HG02885 (cell line): ENCODE data around the gene NOP56.

Experiments
- ATAC-seq: cut with Tn5 transposase; IDR thresholded peaks from one replicate; pipeline ENCODE4 v1.9.1; 2021; ENCODE audit warnings: mild to moderate bottlenecking; ENCODE audit not compliant: unreplicated experiment, poor library complexity

The NOP56 gene, protein sequence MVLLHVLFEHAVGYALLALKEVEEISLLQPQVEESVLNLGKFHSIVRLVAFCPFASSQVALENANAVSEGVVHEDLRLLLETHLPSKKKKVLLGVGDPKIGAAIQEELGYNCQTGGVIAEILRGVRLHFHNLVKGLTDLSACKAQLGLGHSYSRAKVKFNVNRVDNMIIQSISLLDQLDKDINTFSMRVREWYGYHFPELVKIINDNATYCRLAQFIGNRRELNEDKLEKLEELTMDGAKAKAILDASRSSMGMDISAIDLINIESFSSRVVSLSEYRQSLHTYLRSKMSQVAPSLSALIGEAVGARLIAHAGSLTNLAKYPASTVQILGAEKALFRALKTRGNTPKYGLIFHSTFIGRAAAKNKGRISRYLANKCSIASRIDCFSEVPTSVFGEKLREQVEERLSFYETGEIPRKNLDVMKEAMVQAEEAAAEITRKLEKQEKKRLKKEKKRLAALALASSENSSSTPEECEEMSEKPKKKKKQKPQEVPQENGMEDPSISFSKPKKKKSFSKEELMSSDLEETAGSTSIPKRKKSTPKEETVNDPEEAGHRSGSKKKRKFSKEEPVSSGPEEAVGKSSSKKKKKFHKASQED

DNA sequence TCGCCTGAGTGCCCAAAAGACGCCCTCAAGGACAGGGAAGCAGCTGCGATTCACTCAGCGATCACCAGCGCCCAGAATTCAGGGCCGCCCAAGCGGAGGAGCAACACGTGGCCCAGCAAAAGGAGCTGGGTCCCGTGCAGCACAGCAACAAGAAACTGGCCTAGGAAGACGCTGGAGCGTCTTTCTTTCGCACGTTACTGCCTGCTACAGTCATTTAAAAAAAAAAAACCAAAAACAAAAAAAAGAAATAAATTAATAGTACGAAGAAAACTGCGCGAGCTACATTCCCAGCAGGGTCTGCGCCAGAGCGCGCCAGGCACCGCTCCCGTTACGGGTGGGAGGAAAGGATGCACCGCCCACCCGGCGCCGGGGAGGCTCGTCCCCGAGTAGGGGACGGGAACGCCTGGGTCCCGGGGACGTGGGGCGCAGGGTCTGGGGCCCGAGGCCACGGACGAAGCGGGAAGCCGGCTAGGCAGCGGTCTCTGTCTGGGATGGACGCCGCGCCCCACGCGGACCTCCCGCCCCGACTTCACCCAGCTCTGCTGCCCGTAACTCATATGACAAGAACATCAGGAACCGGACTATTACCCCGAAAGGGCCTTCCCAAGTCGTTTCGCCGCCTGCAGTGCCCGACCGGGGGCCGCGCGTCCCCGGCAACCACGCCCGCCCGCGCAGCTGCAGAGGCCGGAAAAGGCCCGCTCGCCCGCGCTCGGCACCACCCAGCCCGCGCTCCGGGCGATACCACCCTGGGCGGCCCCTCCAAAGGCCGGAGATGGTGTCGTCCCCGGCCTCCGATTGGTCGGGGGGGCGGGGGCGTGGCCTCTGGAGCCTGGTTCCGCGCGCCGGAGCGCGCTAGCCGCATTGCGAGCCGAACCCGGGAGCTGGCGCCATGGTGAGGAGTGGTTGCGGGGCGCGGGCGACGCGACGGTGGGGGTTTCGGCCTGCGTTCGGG, at the start of gene NOP56:
TSS of gene NOP56 (plus strand) at position 861 of the 952 bp plus-strand sequence. CDS start at position 890, 29 bp downstream.
- ATAC-seq = peak; percentile 84

DNA sequence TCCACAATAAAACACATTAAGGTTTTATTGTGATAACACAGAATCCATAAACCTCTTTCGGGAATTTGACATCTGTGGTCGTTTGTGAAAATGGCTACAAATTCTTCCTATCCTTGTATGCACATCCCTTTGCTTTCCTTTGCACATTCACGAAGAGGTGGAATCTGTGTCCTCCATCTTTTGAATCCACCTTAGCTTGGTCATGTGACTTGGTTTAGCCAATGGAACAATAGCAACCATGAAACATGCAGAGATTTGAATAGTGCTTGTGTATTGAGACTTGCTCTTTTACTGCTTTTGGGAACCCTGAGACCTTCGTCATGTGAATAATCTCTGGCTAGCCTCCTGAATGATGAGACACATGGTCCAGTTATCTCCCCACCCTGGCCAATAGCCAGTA, 49.7 kb upstream of the NOP56 start:
- no peak for ATAC-seq

DNA sequence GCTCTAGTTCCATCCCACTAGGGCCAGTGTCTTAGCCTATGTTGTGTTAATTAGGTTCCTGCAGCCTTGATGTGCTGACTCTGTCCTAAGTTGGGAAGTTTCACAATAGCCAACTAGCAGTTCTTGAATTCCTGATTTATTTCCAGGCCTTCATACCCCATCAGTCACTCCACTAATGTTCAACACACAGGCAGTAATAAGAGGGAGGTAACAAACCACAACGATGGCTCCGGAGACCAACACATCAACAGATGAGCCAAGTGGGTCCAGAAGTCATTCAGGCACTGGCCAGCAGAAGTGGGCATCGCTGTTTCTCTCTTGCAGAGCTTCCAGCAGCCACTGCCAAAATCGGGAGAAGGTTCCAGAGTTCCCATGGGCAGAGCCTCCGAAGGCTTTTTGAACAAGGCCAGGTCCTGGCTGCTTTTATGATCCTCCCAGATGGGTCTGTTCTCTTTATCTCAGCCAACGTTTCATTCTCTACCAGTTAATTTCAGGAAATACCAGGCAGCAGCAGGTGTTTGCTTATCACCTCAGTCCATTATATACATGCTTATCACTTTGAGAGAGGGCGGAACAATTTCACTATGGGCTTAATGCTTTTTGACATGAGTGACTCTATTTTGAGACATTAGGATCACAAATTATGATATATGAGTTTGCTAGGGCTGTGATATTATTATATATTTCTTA, 48.5 kb upstream of the NOP56 start:
- no peak for ATAC-seq

DNA sequence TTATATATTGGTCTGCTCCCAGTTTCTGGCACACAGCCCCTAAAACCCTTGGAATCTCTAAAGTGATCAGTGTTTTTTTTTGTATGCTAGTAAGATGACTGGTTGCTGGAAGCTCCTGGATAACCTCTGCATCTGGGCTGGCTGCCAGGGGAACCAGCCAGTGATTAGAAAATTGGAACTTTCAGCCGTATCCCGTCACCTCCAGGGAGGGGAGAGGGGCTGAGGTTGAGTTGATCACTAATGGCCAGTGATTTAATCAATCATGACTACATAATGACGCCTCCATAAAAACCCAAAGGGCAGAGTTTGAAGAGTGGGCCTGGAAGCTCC, 48.0 kb upstream of the NOP56 start:
- ATAC-seq = no peak

DNA sequence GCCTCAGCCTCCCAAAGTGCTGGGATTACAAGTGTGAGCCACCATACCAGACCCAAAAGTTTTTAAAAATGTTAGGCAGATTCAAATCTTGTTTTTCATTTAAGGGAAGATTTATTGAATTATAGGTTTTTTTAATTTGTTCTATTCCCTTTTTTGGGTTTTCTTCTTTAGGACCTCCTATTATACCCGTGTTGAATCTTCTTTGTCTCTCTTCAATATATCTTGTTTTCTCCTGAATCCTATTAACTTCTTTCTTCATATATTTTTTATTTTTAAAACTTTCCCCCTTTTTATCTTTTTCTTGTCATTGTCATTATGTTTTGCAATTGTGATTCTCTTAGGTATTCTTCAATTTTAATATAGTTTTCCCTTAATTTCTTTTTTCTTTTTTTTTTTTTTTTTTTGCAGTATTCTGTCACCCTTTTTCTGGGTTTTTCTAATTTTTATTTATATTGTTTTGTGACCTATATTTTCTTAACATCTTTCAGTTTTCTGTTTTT, 45.9 kb upstream of the NOP56 start:
- ATAC-seq = no peak

DNA sequence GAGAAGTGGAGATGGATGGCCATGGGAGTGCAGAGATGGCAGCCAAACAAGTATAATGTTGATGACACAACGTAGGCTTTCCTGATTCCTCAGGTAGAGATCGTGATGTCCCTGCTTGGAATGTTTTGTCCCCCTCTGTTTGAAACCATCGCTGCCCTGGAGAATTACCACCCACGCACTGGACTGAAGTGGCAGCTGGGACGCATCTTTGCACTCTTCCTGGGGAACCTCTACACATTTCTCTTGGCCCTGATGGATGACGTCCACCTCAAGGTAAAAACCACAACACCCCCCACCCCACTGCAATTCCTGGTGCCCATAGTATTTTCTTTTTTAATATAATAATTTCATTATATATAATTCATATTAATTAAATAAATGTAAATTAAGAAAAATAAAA, 42.1 kb upstream of the NOP56 start:
- ATAC-seq = no peak

DNA sequence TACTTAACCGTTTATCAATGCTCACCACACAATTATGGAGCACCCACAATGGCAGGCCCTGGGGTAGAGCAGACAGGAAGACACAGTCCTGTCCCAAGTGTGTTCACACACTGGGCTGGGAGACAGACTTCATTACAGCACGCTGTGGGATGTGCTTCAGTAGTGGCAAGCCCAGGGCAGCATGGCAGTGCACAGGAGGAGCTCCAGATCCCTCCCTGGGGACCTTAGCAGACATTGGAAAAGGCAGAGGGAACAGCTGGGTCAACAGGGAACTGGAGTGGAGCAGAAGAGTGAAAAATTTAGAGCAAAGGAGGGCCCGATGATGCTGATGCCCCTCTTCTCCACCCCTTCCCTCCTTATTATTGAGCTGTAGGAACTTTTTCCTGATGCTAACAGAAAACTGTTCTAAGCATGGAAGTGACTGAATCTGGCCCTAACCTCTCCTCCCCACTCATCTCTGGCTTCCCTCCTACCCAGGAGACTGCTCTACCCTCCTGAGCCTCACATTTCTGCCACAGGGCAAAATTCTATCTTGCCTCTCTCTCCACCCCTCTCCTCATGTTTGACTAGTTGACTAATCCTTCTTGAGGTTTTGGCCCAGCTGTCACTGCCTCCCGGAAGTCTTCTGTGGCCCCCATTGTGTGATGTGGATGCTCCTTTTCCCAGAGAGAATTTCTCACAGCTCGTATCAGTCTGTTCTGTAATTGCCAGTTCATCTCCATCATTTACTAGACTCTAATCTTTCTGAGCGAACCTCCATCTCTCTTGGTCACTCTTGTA, 41.3 kb upstream of the NOP56 start:
- no peak for ATAC-seq

DNA sequence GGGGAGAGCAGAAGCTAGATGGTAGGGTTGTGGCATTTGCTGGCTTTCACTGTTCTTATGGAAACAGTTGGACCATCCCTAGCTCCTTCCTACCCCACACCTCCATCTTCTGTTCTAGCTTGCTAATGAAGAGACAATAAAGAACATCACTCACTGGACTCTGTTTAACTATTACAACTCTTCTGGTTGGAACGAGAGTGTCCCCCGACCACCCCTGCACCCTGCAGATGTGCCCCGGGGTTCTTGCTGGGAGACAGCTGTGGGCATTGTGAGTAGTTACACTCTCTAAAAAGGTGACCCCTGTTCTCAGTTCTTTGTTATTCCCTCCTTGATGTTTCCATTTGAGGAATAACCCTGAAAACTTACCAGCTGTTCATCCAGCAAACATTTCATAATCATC, 40.4 kb upstream of the NOP56 start:
- ATAC-seq = no peak

DNA sequence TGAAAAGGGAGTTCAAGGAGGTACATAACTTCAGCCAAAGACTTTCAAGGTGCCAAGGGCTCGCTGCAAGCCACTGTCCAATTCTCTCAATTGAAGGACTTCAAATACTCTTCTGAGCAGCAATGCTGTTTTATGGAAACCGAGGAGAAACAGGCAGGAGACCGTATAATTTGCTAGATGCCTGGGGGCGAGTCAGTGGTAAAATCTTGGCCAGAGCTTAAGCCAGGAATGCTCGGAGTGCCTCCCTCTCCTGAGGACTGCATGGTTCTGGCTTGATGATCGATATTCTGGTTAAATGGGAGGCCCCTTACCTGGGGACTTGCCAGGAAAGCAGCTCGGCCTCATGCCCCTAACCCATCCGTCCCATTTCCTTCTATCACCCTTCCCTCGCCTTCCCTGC, 35.8 kb upstream of the NOP56 start:
- ATAC-seq = no peak

DNA sequence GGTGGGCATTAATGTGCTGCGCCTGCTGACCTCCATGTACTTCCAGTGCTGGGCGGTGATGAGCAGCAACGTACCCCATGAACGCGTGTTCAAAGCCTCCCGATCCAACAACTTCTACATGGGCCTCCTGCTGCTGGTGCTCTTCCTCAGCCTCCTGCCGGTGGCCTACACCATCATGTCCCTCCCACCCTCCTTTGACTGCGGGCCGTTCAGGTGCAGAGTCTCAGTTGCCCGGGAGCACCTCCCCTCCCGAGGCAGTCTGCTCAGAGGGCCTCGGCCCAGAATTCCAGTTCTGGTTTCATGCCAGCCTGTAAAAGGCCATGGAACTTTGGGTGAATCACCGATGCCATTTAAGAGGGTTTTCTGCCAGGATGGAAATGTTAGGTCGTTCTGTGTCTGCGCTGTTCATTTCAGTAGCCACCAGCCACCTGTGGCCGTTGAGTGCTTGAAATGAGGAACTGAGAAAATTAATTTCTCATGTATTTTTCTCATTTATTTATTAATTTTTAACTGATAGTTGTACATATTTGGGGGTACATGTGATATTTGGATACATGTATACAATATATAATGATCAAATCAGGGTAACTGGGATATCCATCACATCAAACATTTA, 35.2 kb upstream of the NOP56 start:
- no peak for ATAC-seq

DNA sequence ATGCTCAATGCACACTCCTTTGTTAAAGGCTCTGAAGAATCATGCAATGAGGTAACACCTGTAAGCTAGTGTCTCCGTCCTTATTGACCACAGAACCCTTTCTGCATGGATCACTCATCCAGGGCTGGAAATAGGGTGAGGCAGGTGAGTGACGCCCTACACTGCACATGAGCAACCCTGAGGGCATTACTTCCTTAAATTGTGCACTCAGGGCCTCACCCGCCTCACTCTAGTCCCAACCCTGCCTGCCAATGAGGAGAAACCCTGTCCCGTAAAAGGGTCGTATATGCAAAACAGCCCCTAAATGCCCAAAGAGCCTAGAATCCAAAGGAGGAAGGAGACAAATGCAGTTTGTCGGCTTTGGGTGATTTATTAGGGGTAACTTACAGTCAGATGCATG, 33.6 kb upstream of the NOP56 start:
- no peak for ATAC-seq

DNA sequence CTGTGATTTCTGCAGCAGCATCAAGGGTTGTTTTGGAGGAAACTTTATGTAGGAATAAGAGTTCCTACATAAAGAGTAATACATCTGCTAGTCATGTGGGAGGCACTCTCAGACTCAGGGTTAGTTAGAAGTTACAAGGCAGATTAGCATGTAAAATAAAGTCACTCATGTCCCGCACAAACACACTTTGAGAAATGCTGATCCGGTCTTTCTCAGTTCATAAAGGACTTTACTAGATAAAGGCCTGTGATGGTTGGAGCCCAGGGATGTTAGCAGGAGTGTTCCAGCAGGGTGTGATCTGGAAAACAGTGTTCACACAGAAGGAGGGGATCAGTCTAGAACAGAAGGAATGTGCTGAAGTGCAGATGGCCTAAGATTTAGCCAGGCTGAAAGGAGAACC, 33.1 kb upstream of the NOP56 start:
- no peak for ATAC-seq

DNA sequence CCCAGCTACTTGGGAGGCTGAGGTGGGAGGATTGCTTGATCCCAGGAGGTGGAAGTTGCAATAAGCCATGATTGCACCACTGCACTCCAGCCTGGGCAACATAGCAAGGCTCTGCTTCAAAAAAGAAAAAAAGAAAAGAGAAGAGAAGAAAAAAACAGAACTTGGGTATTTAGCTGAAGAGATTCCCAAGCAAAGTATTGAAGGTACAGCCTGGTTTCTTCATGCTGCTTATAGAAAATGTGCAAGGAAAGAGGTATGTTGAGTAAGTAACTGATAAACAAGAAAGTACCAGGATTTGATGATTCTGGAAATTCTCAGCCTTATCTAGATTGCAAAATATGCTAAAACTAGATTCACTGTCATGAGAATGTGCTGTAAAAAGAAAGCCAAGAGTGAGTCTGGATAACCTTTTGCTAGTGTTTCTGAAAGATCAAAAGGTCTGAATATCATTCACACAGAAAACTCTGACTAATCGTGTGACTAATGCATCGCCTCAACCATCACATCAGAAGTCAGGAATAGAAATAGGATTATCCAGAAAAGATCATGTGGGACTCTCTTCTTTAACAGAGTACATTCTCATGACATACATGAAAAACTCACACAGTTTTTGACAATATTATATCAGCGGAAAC, 32.4 kb upstream of the NOP56 start:
- no peak for ATAC-seq

DNA sequence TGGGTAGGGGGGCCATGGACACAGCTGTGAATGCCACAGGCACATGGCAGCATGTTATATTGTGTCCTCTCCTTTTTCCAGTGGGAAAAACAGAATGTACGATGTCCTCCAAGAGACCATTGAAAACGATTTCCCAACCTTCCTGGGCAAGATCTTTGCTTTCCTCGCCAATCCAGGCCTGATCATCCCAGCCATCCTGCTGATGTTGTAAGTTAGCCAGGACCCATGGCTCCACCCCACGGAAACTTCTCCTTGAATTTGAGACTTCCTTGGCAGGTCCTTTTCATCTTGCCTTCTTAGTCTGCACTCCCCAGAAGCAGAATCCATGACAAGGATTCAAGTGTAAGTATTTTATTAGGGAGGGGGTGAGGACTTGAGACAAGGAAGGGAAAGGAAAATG, 28.2 kb upstream of the NOP56 start:
- no peak for ATAC-seq

DNA sequence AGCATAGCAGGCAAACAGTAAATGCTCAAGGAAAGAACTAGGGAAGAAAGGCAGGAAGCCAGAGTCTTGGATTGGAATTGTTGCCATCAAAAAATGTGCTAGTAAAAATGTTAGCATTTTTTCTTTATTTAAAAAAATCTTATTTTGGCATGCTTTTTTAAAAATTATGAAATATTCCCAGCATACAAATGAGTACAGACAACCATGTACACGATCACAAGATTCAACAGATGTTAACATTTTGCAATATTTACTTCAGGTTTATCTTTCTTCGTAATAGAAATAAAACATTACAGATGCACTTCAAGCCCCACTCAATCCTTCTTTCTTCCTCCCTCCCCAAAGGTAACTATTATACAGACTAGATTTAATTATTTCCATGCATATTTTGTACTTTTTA, 27.4 kb upstream of the NOP56 start:
- no peak for ATAC-seq

DNA sequence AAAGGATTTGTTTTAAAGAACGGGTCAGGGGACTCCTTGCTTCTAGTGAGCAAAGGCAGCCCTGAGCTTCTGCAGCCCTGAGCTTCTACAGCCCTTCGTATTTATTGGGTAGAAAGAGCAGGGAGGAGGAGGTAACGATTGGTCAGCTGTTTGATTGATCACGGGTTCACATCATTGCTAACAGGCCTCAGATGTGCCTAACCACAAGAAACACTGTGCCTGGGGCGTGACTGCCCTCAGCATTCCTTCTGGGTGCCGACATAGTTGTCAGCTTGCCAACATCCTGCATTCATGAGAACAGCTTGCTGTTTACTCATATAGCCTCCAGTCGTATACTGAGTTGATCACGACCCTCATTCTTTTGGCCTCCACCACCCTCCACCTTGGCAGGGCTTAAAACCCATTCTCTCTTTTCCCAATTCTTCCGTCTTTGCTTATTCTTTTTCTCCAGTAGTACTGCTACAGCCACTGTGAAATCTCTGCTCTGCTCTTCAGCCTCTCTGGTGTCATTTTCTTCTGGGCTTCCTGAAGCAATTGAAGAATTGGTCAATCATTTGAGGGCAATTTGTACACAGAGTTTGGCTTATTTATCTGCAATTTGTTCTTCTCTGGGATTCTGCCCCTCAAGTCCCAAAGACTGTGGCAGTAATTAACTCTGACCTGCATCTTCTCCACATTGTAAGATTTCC, 25.4 kb upstream of the NOP56 start:
- ATAC-seq = no peak

DNA sequence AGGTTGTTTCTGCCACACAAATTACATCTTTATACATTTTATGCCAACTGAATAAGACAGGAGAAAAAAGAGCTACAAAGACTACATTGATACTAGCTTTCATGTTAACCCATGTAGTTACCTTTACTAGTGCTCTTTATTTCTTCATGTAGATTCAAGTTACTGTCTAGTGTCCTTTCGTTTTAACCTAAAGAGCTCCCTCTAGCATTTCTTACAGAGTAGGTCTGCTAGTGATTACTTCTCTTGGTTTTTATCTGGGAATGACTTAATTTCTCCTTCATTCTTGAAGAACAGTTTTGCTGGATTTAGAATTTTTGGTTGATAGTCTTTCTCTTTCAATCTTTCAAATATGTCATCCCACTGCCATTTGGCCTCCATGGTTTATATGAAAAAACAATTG, 21.2 kb upstream of the NOP56 start:
- ATAC-seq = no peak

DNA sequence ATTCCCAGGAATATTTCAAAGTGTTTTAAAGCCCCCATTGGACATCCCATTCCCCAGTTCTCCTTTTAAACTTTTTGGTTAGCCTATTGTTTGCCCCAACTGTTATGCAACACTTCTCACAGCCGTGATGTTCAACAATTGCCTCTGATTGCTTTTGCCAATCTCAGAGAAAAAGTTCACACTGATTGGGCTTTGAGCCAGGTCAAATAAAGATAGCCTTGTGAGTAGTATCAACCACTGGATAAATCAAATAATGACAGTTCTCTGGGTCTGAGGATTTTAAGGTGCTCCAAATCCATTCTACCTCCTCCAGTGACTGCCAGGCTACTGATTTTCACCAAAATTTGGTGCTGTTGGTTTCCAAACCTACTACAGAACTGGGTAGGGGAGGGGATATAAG, 19.1 kb upstream of the NOP56 start:
- no peak for ATAC-seq
